Spleen (tissue), 7 donors: ENCODE results near the gene GABARAPL1.

Experiments used
- CTCF ChIP-seq, 11 experiments: fragments of 200-600 bp in 7 of 11; fragments of 450-650 bp in 4 of 11; sonication (generic) in 4 of 11; IDR thresholded peaks in 8 of 11; conservative IDR thresholded peaks in 3 of 11; 1 replicate in 7 of 11; 2 replicates in 4 of 11; pipeline versions ENCODE4 v1.4.0 to v1.8.0; 2016 to 2021; ENCODE audit warnings: antibody characterized with exemption in 11 of 11, inconsistent platforms in 4 of 11, mild to moderate bottlenecking in 1 of 11
- POLR2A ChIP-seq, 3 donors: fragments of 450-650 bp; IDR thresholded peaks; one replicate each; pipeline ENCODE4 v1.5.1; 2017; ENCODE audit warnings: antibody characterized with exemption in 3 of 3, mild to moderate bottlenecking in 1 of 3
- POLR2AphosphoS5 ChIP-seq, 3 donors: sonication (generic); formaldehyde crosslinking; IDR thresholded peaks; one replicate each; pipeline ENCODE4 v1.5.1; 2017; ENCODE audit warnings: antibody characterized with exemption in 3 of 3
- donor health status: DM: no; HTN: no; CAD: no; lungs with moderate emphysema.
- donor health status: DM: no; HTN: no; CAD: no.
- donor health status: DM: no; HTN: no; CAD: no.

- TF ChIP-seq CTCF (IDR thresholded peaks at IDR 0.05 in 8 of 11, conservative IDR thresholded peaks at IDR 0.05 in 3 of 11) (no peak), POLR2AphosphoS5 (IDR thresholded peaks at IDR 0.05) (no peak), POLR2A (IDR thresholded peaks at IDR 0.05) (no peak)
Observed at GRCh38 chr12:10194160-10194670, 18.5 kb upstream of the GABARAPL1 start.
